Measurements from ENCODE around the gene OAS1.
"Not testable (repeated sequence)": the region's sequence is repeated elsewhere in the genome, so short reads cannot be mapped to it uniquely, and the experiment has no call there.

The OAS1 gene

DNA sequence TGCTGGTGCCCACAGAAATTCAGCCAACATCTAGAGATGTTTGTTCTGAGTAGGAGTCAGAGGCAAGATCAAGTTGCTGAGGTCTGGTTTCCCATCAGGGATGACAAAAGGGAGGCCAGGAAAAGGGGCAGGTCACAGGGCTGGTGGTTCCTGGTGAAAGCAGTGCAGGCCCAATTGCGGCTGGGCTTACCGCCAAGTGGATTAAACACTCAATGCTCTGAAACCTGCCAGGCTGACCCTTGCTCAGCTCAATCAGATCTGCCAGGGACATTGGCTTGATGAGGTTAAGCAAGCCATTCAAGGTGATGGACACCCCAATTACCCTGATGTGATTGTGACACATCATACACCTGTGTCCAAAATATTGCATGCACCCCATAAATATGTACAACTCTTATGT, 5.5 kb upstream of the OAS1 start:
- no peaks in the 10 kb centered on the region for H3K27me3 ChIP-seq (ENCODE audit: low read depth, low read length)
- no peak overlapping the region for H3K27ac ChIP-seq (ENCODE audit: low read length)
- H3K4me1 ChIP-seq (ENCODE audit: control insufficient read depth in 1 of 2, insufficient read depth in 2 of 2, low read length in 2 of 2): peaks cover 6 to 7% of the 10 kb centered on the region in 2 donors
- no peaks in the 10 kb centered on the region for H3K36me3 ChIP-seq (ENCODE audit: control insufficient read depth in 1 of 2, insufficient read depth in 2 of 2, low read length in 2 of 2)
- no peaks in the 10 kb centered on the region for H3K9me3 ChIP-seq (ENCODE audit: control insufficient read depth in 1 of 2, low read length in 2 of 2)
- H3K4me3 ChIP-seq (ENCODE audit: low read depth in 1 of 2, low read length in 2 of 2): no peak overlapping the region

GRCh38 chr12:112904571-112904970, 2.2 kb upstream of the OAS1 start:
- H3K27ac ChIP-seq (ENCODE audit: low read length): no peak overlapping the region
- H3K4me3 ChIP-seq (ENCODE audit: low read depth in 1 of 2, low read length in 2 of 2): no peak overlapping the region
- H3K4me1 ChIP-seq (ENCODE audit: control insufficient read depth in 1 of 2, insufficient read depth in 2 of 2, low read length in 2 of 2): peaks cover 7 to 25% of the 10 kb centered on the region in 2 donors
- H3K36me3 ChIP-seq (ENCODE audit: control insufficient read depth in 1 of 2, insufficient read depth in 2 of 2, low read length in 2 of 2): no peaks in the 10 kb centered on the region
- H3K9me3 ChIP-seq (ENCODE audit: control insufficient read depth in 1 of 2, low read length in 2 of 2): no peaks in the 10 kb centered on the region
- H3K27me3 ChIP-seq (ENCODE audit: low read depth, low read length): no peaks in the 10 kb centered on the region

DNA sequence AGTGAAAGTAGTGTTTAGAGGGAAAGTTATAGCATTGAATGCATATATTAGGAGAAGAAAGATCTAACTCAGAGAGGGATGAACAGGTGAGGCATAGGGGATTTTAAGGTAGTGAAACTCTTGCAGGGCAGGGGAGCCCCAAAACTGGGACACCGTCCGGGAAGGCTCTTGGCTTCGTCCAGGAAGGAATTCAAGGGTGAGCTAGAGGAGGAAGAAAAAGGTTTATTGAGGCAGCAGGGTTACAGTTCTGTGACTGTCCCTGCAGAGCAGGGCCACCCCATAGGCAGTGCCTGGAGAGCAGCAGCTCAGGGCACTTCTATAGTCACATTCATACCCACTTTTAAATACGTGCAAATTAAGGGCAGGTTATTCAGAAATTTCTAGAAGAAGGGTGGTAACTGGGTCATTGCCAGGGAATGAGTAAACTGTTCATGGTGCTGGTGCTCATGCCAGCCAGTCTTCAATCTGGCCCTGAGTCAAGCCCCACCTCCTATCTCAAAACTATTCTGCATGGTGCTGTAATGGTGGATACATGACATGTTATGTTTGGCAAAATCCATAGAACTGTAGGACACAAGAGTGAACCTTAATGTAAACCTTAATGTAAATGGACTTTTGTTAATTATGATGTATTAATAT, 1.2 kb upstream of the OAS1 start:
- H3K27ac ChIP-seq (ENCODE audit: low read length): peak overlapping the region; percentile 8
- no peaks in the 10 kb centered on the region for H3K27me3 ChIP-seq (ENCODE audit: low read depth, low read length)
- peaks cover 0 to under 1% of the 10 kb centered on the region in 2 donors for H3K36me3 ChIP-seq (ENCODE audit: control insufficient read depth in 1 of 2, insufficient read depth in 2 of 2, low read length in 2 of 2)
- H3K9me3 ChIP-seq (ENCODE audit: control insufficient read depth in 1 of 2, low read length in 2 of 2): no peaks in the 10 kb centered on the region
- H3K4me1 ChIP-seq (ENCODE audit: control insufficient read depth in 1 of 2, insufficient read depth in 2 of 2, low read length in 2 of 2): peaks cover 7 to 25% of the 10 kb centered on the region in 2 donors
- no peak overlapping the region for H3K4me3 ChIP-seq (ENCODE audit: low read depth in 1 of 2, low read length in 2 of 2)

DNA sequence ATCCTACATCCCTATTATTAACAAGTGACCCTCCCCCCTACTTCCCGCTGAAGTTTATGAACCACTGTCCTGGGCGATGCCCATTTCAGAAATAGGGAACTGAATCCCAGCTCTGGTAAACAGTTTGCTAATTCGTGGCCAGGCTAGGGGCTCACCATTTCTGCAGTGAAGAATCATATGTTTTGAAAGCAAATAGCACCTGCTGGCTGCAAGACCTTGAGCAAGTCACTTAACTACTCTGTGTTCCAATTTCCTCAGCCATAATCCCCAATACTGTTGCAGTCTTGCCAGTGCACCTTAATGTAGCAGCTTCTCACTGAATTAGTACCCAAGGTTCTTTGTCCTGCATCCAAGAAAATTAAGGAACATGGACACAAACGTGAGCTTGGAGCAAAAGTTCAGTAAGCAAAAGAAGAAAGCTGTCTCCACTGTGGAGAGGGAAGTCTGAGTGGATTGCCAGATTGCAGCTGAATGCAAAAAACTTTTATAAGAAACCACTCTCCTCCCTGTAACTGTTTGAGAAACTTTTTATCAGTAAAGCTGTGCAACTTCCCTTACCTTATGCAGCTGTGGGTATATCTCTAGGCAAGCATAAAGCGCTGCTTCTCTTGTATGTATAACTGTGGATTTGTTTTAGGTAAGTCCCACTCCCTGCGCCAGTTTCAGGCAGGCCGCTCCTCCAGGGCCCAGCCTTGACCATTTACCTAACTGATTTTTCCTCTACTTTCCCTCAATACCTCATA, 824 bp downstream of the OAS1 start:
- H3K9me3 ChIP-seq (ENCODE audit: control insufficient read depth in 1 of 2, low read length in 2 of 2): peaks cover 0 to 15% of the 10 kb centered on the region in 2 donors
- peak overlapping the region; percentile 89 for H3K27ac ChIP-seq (ENCODE audit: low read length)
- H3K27me3 ChIP-seq (ENCODE audit: low read depth, low read length): no peaks in the 10 kb centered on the region
- peaks cover 7 to 25% of the 10 kb centered on the region in 2 donors for H3K4me1 ChIP-seq (ENCODE audit: control insufficient read depth in 1 of 2, insufficient read depth in 2 of 2, low read length in 2 of 2)
- H3K36me3 ChIP-seq (ENCODE audit: control insufficient read depth in 1 of 2, insufficient read depth in 2 of 2, low read length in 2 of 2): peaks cover 3 to 11% of the 10 kb centered on the region in 2 donors
- peak overlapping the region; percentile 55 to 87 for H3K4me3 ChIP-seq (ENCODE audit: low read depth in 1 of 2, low read length in 2 of 2)

DNA sequence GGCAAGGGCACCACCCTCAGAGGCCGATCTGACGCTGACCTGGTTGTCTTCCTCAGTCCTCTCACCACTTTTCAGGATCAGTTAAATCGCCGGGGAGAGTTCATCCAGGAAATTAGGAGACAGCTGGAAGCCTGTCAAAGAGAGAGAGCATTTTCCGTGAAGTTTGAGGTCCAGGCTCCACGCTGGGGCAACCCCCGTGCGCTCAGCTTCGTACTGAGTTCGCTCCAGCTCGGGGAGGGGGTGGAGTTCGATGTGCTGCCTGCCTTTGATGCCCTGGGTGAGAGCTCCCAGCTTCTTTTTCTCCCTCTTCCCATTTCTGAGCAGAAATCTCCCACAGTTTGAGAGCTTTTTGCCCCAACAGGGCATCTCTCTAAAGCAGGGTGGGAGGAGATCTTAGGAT, 1.8 kb downstream of the OAS1 start:
- H3K9me3 ChIP-seq (ENCODE audit: control insufficient read depth in 1 of 2, low read length in 2 of 2): peaks cover 7 to 23% of the 10 kb centered on the region in 2 donors
- peaks cover 7 to 25% of the 10 kb centered on the region in 2 donors for H3K4me1 ChIP-seq (ENCODE audit: control insufficient read depth in 1 of 2, insufficient read depth in 2 of 2, low read length in 2 of 2)
- no peaks in the 10 kb centered on the region for H3K27me3 ChIP-seq (ENCODE audit: low read depth, low read length)
- H3K36me3 ChIP-seq (ENCODE audit: control insufficient read depth in 1 of 2, insufficient read depth in 2 of 2, low read length in 2 of 2): peaks cover 3 to 15% of the 10 kb centered on the region in 2 donors
- H3K27ac ChIP-seq (ENCODE audit: low read length): no peak overlapping the region
- H3K4me3 ChIP-seq (ENCODE audit: low read depth in 1 of 2, low read length in 2 of 2): peak overlapping the region; percentile 55 to 87

DNA sequence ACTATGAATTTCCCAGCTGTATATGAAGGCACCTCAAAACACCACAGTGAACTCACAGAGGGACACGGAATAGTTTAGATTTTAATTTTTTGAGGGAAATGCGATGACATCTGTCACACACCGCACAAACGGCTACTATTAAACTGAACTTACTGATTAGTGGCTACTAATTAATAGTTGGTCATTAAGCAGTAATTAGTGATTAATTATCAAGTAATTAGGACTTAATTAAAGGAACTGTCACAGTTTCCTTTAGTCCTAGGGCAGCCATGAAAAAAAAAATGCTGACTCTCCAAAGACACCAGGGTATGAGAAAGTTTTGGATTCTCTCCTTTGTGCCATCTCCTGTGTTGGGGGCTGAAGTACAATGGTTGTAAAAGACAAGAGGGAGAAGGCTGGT, 2.9 kb downstream of the OAS1 start:
- Histone ChIP-seq H3K4me1 (ENCODE audit: control insufficient read depth in 1 of 2, insufficient read depth in 2 of 2, low read length in 2 of 2) (peaks cover 4 to 25% of the 10 kb centered on the region in 2 donors), H3K27me3 (ENCODE audit: low read depth, low read length) (no peaks in the 10 kb centered on the region), H3K9me3 (ENCODE audit: control insufficient read depth in 1 of 2, low read length in 2 of 2) (peaks cover 7 to 26% of the 10 kb centered on the region in 2 donors), H3K36me3 (ENCODE audit: control insufficient read depth in 1 of 2, insufficient read depth in 2 of 2, low read length in 2 of 2) (peaks cover 3 to 15% of the 10 kb centered on the region in 2 donors), H3K4me3 (ENCODE audit: low read depth in 1 of 2, low read length in 2 of 2) (no peak overlapping the region), H3K27ac (ENCODE audit: low read length) (no peak overlapping the region)

DNA sequence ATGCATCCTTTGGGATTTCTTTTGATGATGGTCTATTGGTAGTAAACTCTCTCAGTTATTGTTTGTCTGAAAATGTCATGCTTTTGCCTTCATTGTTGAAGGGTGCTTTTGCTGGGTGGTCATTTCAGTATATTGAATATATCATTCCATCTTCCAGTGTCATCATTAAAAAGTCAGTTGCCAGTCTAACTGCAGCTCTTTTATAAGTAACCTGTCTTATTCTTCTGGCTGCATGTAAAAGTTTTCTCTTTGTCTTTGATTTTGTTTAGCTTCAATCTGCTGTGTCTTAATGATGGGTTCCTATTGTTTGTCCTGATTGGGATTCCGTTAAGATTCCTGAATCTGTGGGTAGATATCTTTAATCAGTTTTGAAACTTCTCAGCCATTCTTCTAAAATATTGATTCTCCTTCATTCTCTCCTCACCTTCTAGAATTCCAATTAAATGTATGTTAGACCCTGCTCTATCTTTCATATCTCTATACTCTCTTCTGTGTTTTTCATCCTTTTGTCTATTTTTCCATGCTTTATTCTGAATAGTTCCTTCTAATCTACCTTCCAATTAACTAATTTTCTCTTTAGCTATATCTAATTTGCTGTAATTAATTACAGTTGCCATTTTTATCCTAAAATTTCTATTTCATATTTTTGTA, 6.4 kb downstream of the OAS1 start:
- Histone ChIP-seq H3K27me3 (ENCODE audit: low read depth, low read length) (no peaks in the 10 kb centered on the region), H3K27ac (ENCODE audit: low read length) (no peak overlapping the region), H3K4me1 (ENCODE audit: control insufficient read depth in 1 of 2, insufficient read depth in 2 of 2, low read length in 2 of 2) (peaks cover 0 to 7% of the 10 kb centered on the region in 2 donors), H3K4me3 (ENCODE audit: low read depth in 1 of 2, low read length in 2 of 2) (peak overlapping the region in 1 of 2 donors; percentile 6), H3K9me3 (ENCODE audit: control insufficient read depth in 1 of 2, low read length in 2 of 2) (peaks cover 7 to 26% of the 10 kb centered on the region in 2 donors), H3K36me3 (ENCODE audit: control insufficient read depth in 1 of 2, insufficient read depth in 2 of 2, low read length in 2 of 2) (peaks cover 17 to 26% of the 10 kb centered on the region in 2 donors)

DNA sequence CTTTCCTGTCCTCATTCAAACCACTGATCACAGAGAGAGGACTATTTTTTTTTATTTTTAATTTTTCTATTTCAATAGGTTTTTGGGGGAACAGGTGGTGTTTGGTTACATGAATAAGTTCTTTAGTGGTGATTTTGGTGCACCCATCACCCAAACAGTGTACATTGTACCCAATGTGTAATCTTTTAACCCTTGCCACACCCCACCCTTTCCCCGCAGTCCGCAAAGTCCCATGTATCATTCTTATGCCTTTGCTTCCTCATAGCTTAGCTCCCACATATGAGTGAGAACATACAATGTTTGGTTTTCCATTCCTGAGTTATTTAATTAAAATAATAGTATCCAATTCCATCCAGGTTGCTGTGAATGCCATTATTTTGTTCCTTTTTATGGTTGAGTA, 7.1 kb downstream of the OAS1 start:
- not testable (repeated sequence) for H3K27me3 ChIP-seq (ENCODE audit: low read depth, low read length); H3K4me3 ChIP-seq (ENCODE audit: low read depth in 1 of 2, low read length in 2 of 2); H3K27ac ChIP-seq (ENCODE audit: low read length); H3K4me1 ChIP-seq (ENCODE audit: control insufficient read depth in 1 of 2, insufficient read depth in 2 of 2, low read length in 2 of 2)
- peaks cover 7 to 26% of the 10 kb centered on the region in 2 donors for H3K9me3 ChIP-seq (ENCODE audit: control insufficient read depth in 1 of 2, low read length in 2 of 2)
- H3K36me3 ChIP-seq (ENCODE audit: control insufficient read depth in 1 of 2, insufficient read depth in 2 of 2, low read length in 2 of 2): peaks cover 23 to 33% of the 10 kb centered on the region in 2 donors

GRCh38 chr12:112916270-112916669, 9.5 kb downstream of the OAS1 start:
- peaks cover 0 to 3% of the 10 kb centered on the region in 2 donors for H3K4me1 ChIP-seq (ENCODE audit: control insufficient read depth in 1 of 2, insufficient read depth in 2 of 2, low read length in 2 of 2)
- peaks cover 7 to 24% of the 10 kb centered on the region in 2 donors for H3K9me3 ChIP-seq (ENCODE audit: control insufficient read depth in 1 of 2, low read length in 2 of 2)
- no peak overlapping the region for H3K4me3 ChIP-seq (ENCODE audit: low read depth in 1 of 2, low read length in 2 of 2)
- H3K27ac ChIP-seq (ENCODE audit: low read length): no peak overlapping the region
- H3K27me3 ChIP-seq (ENCODE audit: low read depth, low read length): no peaks in the 10 kb centered on the region
- H3K36me3 ChIP-seq (ENCODE audit: control insufficient read depth in 1 of 2, insufficient read depth in 2 of 2, low read length in 2 of 2): peaks cover 25 to 43% of the 10 kb centered on the region in 2 donors

DNA sequence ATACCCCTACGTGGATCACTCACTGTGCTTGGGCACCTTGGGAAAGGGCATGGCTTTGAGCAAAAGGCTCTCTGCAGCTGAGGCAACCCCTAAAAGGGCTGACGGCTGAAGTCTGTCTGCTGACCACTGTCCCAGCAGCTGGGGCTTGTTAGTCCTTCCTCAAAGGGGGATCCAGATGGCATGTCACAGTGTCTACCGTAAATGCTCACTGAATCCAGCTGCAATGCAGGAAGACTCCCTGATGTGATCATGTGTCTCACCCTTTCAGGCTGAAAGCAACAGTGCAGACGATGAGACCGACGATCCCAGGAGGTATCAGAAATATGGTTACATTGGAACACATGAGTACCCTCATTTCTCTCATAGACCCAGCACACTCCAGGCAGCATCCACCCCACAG, 12.4 kb downstream of the OAS1 start:
- Histone ChIP-seq H3K9me3 (ENCODE audit: control insufficient read depth in 1 of 2, low read length in 2 of 2) (no peaks in the 10 kb centered on the region), H3K36me3 (ENCODE audit: control insufficient read depth in 1 of 2, insufficient read depth in 2 of 2, low read length in 2 of 2) (peaks cover 25 to 35% of the 10 kb centered on the region in 2 donors), H3K4me3 (ENCODE audit: low read depth in 1 of 2, low read length in 2 of 2) (no peak overlapping the region)

DNA sequence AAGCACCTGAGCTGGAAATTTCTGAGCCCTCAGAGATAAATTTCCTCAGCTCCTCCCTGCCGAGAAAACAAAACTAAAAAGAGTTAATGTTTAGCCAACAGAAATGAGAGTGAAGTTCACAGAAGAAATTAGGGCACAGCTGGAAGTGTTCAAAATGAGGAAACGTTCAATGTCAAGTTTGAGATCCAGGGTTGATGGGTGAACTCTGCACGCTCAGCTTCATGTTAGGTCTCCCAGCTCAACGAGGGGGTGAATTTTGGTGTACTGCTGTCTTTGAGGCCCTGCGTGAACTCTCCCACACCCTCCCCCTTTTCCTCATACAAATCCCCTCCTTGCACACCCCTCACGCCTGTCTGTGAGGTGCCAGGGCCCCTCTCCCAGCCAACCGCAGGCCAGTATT, 18.2 kb downstream of the OAS1 start:
- Histone ChIP-seq H3K4me1 (ENCODE audit: control insufficient read depth in 1 of 2, insufficient read depth in 2 of 2, low read length in 2 of 2) (no peaks in the 10 kb centered on the region), H3K9me3 (ENCODE audit: control insufficient read depth in 1 of 2, low read length in 2 of 2) (no peaks in the 10 kb centered on the region), H3K27ac (ENCODE audit: low read length) (no peak overlapping the region), H3K4me3 (ENCODE audit: low read depth in 1 of 2, low read length in 2 of 2) (no peak overlapping the region), H3K27me3 (ENCODE audit: low read depth, low read length) (no peaks in the 10 kb centered on the region), H3K36me3 (ENCODE audit: control insufficient read depth in 1 of 2, insufficient read depth in 2 of 2, low read length in 2 of 2) (peaks cover 2 to 7% of the 10 kb centered on the region in 2 donors)

More for the DNA sequence above, 12.4 kb downstream of the OAS1 start:
- H3K4me1 ChIP-seq (ENCODE audit: control insufficient read depth in 1 of 2, insufficient read depth in 2 of 2, low read length in 2 of 2): peaks cover 0 to 3% of the 10 kb centered on the region in 2 donors
- no peak overlapping the region for H3K27ac ChIP-seq (ENCODE audit: low read length)
- no peaks in the 10 kb centered on the region for H3K27me3 ChIP-seq (ENCODE audit: low read depth, low read length)
